Fibroblast of lung (primary cell): ENCODE data around the gene DNM1. TPM values are rescaled to one million over a fixed set of nuclear protein-coding genes. Genes with fewer than 3 reads are reported as not detected.

Experiments
- DNase-seq, 2 donors: peaks; one replicate each; pipeline versions ENCODE4 v3.0.0 to v3.0.0-alpha.2; 2010; ENCODE audit warnings: low read depth in 2 of 2
- H2AFZ ChIP-seq: 2 replicates; pipeline ENCODE4 v1.5.1; 2012; ENCODE audit warnings: low read length, control low read depth, inconsistent platforms
- H3K27ac ChIP-seq: 2 replicates; pipeline ENCODE4 v1.5.1; 2011; ENCODE audit warnings: low read length, control low read depth; ENCODE audit not compliant: insufficient read depth
- H3K27me3 ChIP-seq: 2 replicates; pipeline ENCODE4 v1.5.1; 2011; ENCODE audit warnings: mild to moderate bottlenecking, low read length; ENCODE audit not compliant: control insufficient read depth, insufficient read depth
- H3K36me3 ChIP-seq: 2 replicates; pipeline ENCODE4 v1.5.1; 2011; ENCODE audit warnings: low read length; ENCODE audit not compliant: control insufficient read depth, insufficient read depth
- H3K4me1 ChIP-seq: 2 replicates; pipeline ENCODE4 v1.5.1; 2011; ENCODE audit warnings: low read length; ENCODE audit not compliant: control insufficient read depth, insufficient read depth; ENCODE audit errors: extremely low read depth
- H3K4me2 ChIP-seq: 2 replicates; pipeline ENCODE4 v1.5.1; 2011; ENCODE audit warnings: low read length, control low read depth; ENCODE audit not compliant: insufficient read depth; ENCODE audit errors: extremely low read depth
- H3K4me3 ChIP-seq, 4 experiments: fragments of 200-600 bp in 1 of 4; sonication (generic) in 1 of 4; replicated peaks in 1 of 4; 2 replicates each; pipeline ENCODE4 v1.5.1; 2011 to 2016; ENCODE audit warnings: low read length in 4 of 4, low read depth in 3 of 4, mild to moderate bottlenecking in 3 of 4, control low read depth in 2 of 4, inconsistent platforms in 1 of 4, mixed read lengths in 1 of 4; ENCODE audit not compliant: insufficient read depth in 1 of 4; ENCODE audit errors: control extremely low read depth in 1 of 4
- H3K79me2 ChIP-seq: 2 replicates; pipeline ENCODE4 v1.5.1; 2012; ENCODE audit warnings: mild to moderate bottlenecking, low read length, inconsistent platforms; ENCODE audit not compliant: control insufficient read depth, insufficient read depth
- H3K9ac ChIP-seq: 2 replicates; pipeline ENCODE4 v1.5.1; 2011; ENCODE audit warnings: mild to moderate bottlenecking, low read length, control low read depth; ENCODE audit not compliant: insufficient read depth
- H3K9me3 ChIP-seq: 2 replicates; pipeline ENCODE4 v1.5.1; 2012; ENCODE audit warnings: low read depth, low read length; ENCODE audit not compliant: control insufficient read depth, insufficient read depth
- H4K20me1 ChIP-seq: 2 replicates; pipeline ENCODE4 v1.5.1; 2011; ENCODE audit warnings: low read length; ENCODE audit not compliant: control insufficient read depth, insufficient read depth; ENCODE audit errors: extremely low read depth
- CTCF ChIP-seq, 2 donors: IDR thresholded peaks in 1 of 2; conservative IDR thresholded peaks in 1 of 2; 1 replicate in 1 of 2; 2 replicates in 1 of 2; pipeline ENCODE4 v1.5.1; 2011 to 2012; ENCODE audit warnings: low read length in 2 of 2, control low read depth in 1 of 2, inconsistent platforms in 1 of 2, low read depth in 1 of 2, mild to moderate bottlenecking in 1 of 2
- EZH2 ChIP-seq: IDR thresholded peaks from 2 replicates; pipeline ENCODE4 v1.5.1; 2012; ENCODE audit warnings: low read length, control low read depth, mild to moderate bottlenecking; ENCODE audit errors: missing control alignments
- polyA plus RNA-seq, 2 donors: library from polyadenylated mRNA; depleted of rRNA in 1 of 2; stranded (reverse) in 1 of 2; unstranded in 1 of 2; fragments of >200 nt; gene quantifications; 2 replicates each; pipeline ENCODE4 v1.2.1, GENCODE V29; 2011 to 2012; ENCODE audit warnings: missing spikeins in 1 of 2
- total RNA-seq: library from RNA; depleted of rRNA; stranded (reverse); fragments of >200 nt; gene quantifications from 2 replicates; pipeline ENCODE4 v1.2.1, GENCODE V29; 2014

The DNM1 gene
- total and polyA plus RNA-seq, 2 donors (not counting 1 experiment from before 2014, with no cell fraction given), result 3.7 to 30.4 TPM

DNA sequence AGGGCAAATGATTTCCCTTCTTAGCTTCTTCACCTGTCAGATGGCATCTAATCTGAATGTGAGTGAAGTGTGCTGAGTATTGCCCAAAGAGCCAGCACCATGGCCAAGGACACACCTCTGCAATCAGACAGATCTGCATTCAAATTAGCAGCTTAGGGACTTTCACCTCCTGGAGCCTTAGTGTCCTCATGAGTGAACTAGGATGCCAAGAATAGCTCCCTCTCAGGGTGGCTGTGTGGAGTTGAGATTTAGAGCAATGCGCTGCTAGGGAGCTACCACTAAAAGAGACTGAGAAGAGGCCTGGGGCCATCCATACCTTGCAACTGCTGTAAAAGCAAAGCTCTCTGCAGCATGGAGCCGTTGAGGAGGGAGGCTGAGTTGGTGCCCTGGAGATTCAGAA, 13.2 kb upstream of the DNM1 start:
- H3K79me2 ChIP-seq, result peaks cover 16% of the 10 kb centered on the region
- no peaks in the 10 kb centered on the region for H3K27me3 ChIP-seq
- no peaks in the 10 kb centered on the region for H3K9me3 ChIP-seq
- H4K20me1 ChIP-seq, result no peaks in the 10 kb centered on the region
- no peak overlapping the region for H2AFZ ChIP-seq
- no peak overlapping the region for H3K27ac ChIP-seq
- H3K4me1 ChIP-seq, result peaks cover 7% of the 10 kb centered on the region
- no peak overlapping the region for H3K9ac ChIP-seq
- peak overlapping the region; percentile 92 for H3K4me2 ChIP-seq
- peaks cover 16% of the 10 kb centered on the region for H3K36me3 ChIP-seq
- TF ChIP-seq EZH2, result no peak
- TF ChIP-seq CTCF (conservative IDR thresholded peaks at IDR 0.05 in 1 of 2, IDR thresholded peaks at IDR 0.05 in 1 of 2; ENCODE audit: low read depth in 1 of 2, low read length in 2 of 2), result no peak
- no peak for DNase-seq
- peak overlapping the region in 2 of 4 experiments; percentile 79 to 90 for H3K4me3 ChIP-seq

DNA sequence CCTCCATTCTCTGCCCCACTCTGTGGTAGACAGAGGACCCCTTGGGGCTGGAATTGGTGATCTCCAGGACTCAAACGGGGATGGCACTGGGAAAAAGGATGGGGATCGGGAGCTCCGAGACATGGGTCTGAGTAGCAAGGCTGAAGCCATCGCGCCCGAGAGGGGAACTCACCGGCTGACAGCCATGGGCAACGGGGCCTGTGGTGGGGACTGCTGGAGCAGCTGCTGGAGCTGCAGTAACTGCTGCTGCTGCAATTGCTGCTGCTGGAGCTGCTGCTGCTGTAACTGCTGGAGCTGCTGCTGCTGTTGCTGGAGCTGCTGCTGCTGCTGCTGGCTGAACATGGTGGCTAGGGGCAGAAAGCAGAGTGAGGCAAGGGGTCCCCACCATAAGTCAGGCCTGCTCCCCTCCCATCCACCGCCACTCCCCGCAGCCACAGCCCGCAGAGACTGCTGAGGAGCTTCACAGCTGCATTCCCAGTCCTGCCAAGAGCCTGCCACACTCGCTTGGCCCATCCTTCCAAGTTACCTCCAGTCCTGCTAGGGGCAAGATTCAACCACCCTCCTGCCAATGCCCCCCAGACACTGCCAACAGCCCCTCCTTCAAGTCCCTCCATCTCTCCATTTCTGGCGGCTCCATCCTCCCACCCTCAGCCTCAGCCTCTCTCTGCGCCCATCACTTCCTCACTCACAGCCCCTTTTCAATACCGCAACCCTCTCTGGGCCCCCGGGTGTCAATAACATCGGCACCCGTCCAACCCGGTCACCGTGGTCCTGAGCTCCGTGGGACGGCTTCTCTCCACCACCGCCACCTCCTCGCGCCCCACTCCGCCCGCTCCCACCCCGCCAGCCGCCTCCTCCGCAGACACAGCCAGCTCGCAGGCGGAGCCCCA, 12.4 kb upstream of the DNM1 start:
- peak overlapping the region; percentile 77 to 90 (median 83) for H3K4me3 ChIP-seq
- peaks cover 16% of the 10 kb centered on the region for H3K36me3 ChIP-seq
- H4K20me1 ChIP-seq, result no peaks in the 10 kb centered on the region
- peaks cover 16% of the 10 kb centered on the region for H3K79me2 ChIP-seq
- H2AFZ ChIP-seq, result peak overlapping the region; percentile 71
- TF ChIP-seq EZH2 (no peak), CTCF (conservative IDR thresholded peaks at IDR 0.05 in 1 of 2, IDR thresholded peaks at IDR 0.05 in 1 of 2; ENCODE audit: low read depth in 1 of 2, low read length in 2 of 2) (no peak)
- H3K9ac ChIP-seq, result peak overlapping the region; percentile 86
- peaks cover 7% of the 10 kb centered on the region for H3K4me1 ChIP-seq
- H3K27me3 ChIP-seq, result no peaks in the 10 kb centered on the region
- peak overlapping the region; percentile 92 for H3K4me2 ChIP-seq
- DNase-seq, result peak in 1 of 2 donors; percentile 9
- H3K9me3 ChIP-seq, result no peaks in the 10 kb centered on the region
- peak overlapping the region; percentile 85 for H3K27ac ChIP-seq

GRCh38 chr9:128191406-128192046, 11.7 kb upstream of the DNM1 start, which contains the start of gene CIZ1:
Gene CIZ1 (minus strand): TSS chr9:128191572. CDS start chr9:128190857, 715 bp downstream.
- Histone ChIP-seq H3K79me2 (peaks cover 16% of the 10 kb centered on the region), H4K20me1 (no peaks in the 10 kb centered on the region), H3K9me3 (no peaks in the 10 kb centered on the region), H3K4me1 (peaks cover 7% of the 10 kb centered on the region), H3K27me3 (no peaks in the 10 kb centered on the region), H3K27ac (peak within 1 kb of the TSS; percentile 85), H3K4me3 (peak within 1 kb of the TSS; percentile 79 to 90 (median 87)), H2AFZ (peak within 1 kb of the TSS; percentile 85), H3K9ac (peak within 1 kb of the TSS; percentile 86), H3K4me2 (peak within 1 kb of the TSS; percentile 92), H3K36me3 (peaks cover 16% of the 10 kb centered on the region)
- peak; percentile 34 to 54 for TF ChIP-seq CTCF (conservative IDR thresholded peaks at IDR 0.05 in 1 of 2, IDR thresholded peaks at IDR 0.05 in 1 of 2; ENCODE audit: low read depth in 1 of 2, low read length in 2 of 2)
- no peak for TF ChIP-seq EZH2
- DNase-seq, result peak; percentile 77 to 79
